HG03139 (cell line): ENCODE results near the gene SLFN11.
"Not testable (repeated sequence)": the region's sequence is repeated elsewhere in the genome, so short reads cannot be mapped to it uniquely, and the experiment has no call there.

ENCODE experiments used
- ATAC-seq: cut with Tn5 transposase; IDR thresholded peaks from one replicate; pipeline ENCODE4 v1.9.1; 2021; ENCODE audit not compliant: unreplicated experiment

The SLFN11 gene

GRCh38 chr17:35373534-35373983 is at the start of gene SLFN11:
Gene SLFN11, minus strand, starts transcription at chr17:35373621. Its CDS starts 9,814 bp downstream, at chr17:35363807.
- peak; percentile 46 for ATAC-seq

- ATAC-seq: not testable (repeated sequence)
These were observed 47.6 kb upstream of the SLFN11 start for GRCh38 chr17:35421069-35421468.

- no peak for ATAC-seq
These were observed 43.2 kb upstream of the SLFN11 start for GRCh38 chr17:35416659-35417058.

GRCh38 chr17:35414707-35415106 is 41.3 kb upstream of the SLFN11 start:
- ATAC-seq: not testable (repeated sequence)

GRCh38 chr17:35414247-35414646 is 40.8 kb upstream of the SLFN11 start:
- ATAC-seq: no peak

- no peak for ATAC-seq
These were observed 34.1 kb upstream of the SLFN11 start for GRCh38 chr17:35407531-35407930.

- ATAC-seq: no peak
These were observed 33.1 kb upstream of the SLFN11 start for GRCh38 chr17:35406568-35406967.

- ATAC-seq: no peak
These were observed 30.9 kb upstream of the SLFN11 start for GRCh38 chr17:35404360-35404759.

GRCh38 chr17:35393783-35394182 is 20.4 kb upstream of the SLFN11 start:
- ATAC-seq: not testable (repeated sequence)

GRCh38 chr17:35390663-35391062 is 17.2 kb upstream of the SLFN11 start:
- ATAC-seq: no peak

GRCh38 chr17:35390156-35390555 is 16.7 kb upstream of the SLFN11 start:
- no peak for ATAC-seq

GRCh38 chr17:35387496-35387895 is 14.1 kb upstream of the SLFN11 start:
- no peak for ATAC-seq

GRCh38 chr17:35377706-35378105 is 4.3 kb upstream of the SLFN11 start:
- ATAC-seq: no peak

GRCh38 chr17:35377068-35377467 is 3.6 kb upstream of the SLFN11 start:
- no peak for ATAC-seq

- ATAC-seq: no peak
These were observed 2.8 kb upstream of the SLFN11 start for GRCh38 chr17:35376245-35376644.

GRCh38 chr17:35374766-35375344 is 1.4 kb upstream of the SLFN11 start:
- ATAC-seq: no peak

- ATAC-seq: no peak
These were observed 754 bp upstream of the SLFN11 start for GRCh38 chr17:35373984-35374765.

- ATAC-seq: peak; percentile 19
These were observed 431 bp downstream of the SLFN11 start for GRCh38 chr17:35372846-35373533.

- no peak for ATAC-seq
These were observed 1.5 kb downstream of the SLFN11 start for GRCh38 chr17:35371934-35372333.

- peak; percentile 82 for ATAC-seq
These were observed 5.2 kb downstream of the SLFN11 start for GRCh38 chr17:35368081-35368830.

- no peak for ATAC-seq
These were observed 12.4 kb downstream of the SLFN11 start for GRCh38 chr17:35361027-35361426.
